Panc1 (cell line): ENCODE data around the gene PITX1. TPM values are rescaled to one million over a fixed set of nuclear protein-coding genes. Genes with fewer than 3 reads are reported as not detected.

Experiments used
- ATAC-seq: fragments of 200-7000 bp; cut with Tn5 transposase; 2 replicates; pipeline ENCODE4 v1.9.1; 2020; ENCODE audit warnings: mild to moderate bottlenecking, moderate library complexity
- BruUV-seq: library from RNA; stranded (reverse); fragments of 400-500 nt; replicated peaks from 2 replicates; lab custom pipeline; 2021; lab: Mats Ljungman, UMichigan
- CTCF ChIA-PET: fragments of 300-600 bp; sonication (Branson Sonifier 250); formaldehyde crosslinking; loops from one replicate; lab custom pipeline; 2022; ENCODE audit warnings: antibody characterized with exemption; lab: Charles Lee
- POLR2A ChIA-PET: fragments of 300-600 bp; sonication (Branson Sonifier 250); formaldehyde crosslinking; loops from one replicate; lab custom pipeline; 2022; ENCODE audit warnings: antibody characterized with exemption; lab: Charles Lee
- DNase-seq: peaks from one replicate; pipeline ENCODE4 v3.0.0-alpha.2; 2010; ENCODE audit warnings: low read depth, low spot score
- H3K27ac ChIP-seq: 2 replicates; pipeline ENCODE4 v1.5.1; 2011; ENCODE audit warnings: mild to moderate bottlenecking, low read length, inconsistent platforms
- H3K27me3 ChIP-seq: fragments of 200-500 bp; sonication (Bioruptor generic); 2 replicates; pipeline ENCODE4 v1.6.0; 2014; ENCODE audit warnings: low read length, inconsistent platforms; ENCODE audit not compliant: control insufficient read depth, insufficient read depth
- H3K36me3 ChIP-seq: fragments of 200-500 bp; sonication (Bioruptor generic); 2 replicates; pipeline ENCODE4 v1.5.1; 2014; ENCODE audit warnings: inconsistent platforms, mild to moderate bottlenecking, low read length, moderate library complexity; ENCODE audit not compliant: control insufficient read depth, insufficient read depth
- H3K4me1 ChIP-seq: 2 replicates; pipeline ENCODE4 v1.5.1; 2011; ENCODE audit warnings: inconsistent platforms, mild to moderate bottlenecking, low read length, moderate library complexity; ENCODE audit not compliant: control insufficient read depth, insufficient read depth
- H3K4me3 ChIP-seq, 2 experiments: 2 replicates each; pipeline ENCODE4 v1.5.1; 2011 to 2012; ENCODE audit warnings: low read depth in 2 of 2, low read length in 2 of 2, mild to moderate bottlenecking in 2 of 2, inconsistent platforms in 1 of 2, moderate library complexity in 1 of 2
- H3K9me3 ChIP-seq: fragments of 200-500 bp; sonication (Bioruptor generic); 2 replicates; pipeline ENCODE4 v1.5.1; 2014; ENCODE audit warnings: low read depth, mild to moderate bottlenecking, inconsistent platforms, low read length, moderate library complexity; ENCODE audit not compliant: control insufficient read depth, insufficient read depth
- POLR2AphosphoS5 ChIP-seq: IDR thresholded peaks from 2 replicates; pipeline ENCODE4 v1.6.1; 2012; ENCODE audit warnings: mild to moderate bottlenecking, low read depth, low read length, moderate library complexity
- SIN3A ChIP-seq: IDR thresholded peaks from 2 replicates; pipeline ENCODE4 v1.6.1; 2012; ENCODE audit warnings: low read depth, mild to moderate bottlenecking, low read length, moderate library complexity, borderline replicate concordance; ENCODE audit not compliant: insufficient read depth
- TCF7L2 ChIP-seq: IDR thresholded peaks from 2 replicates; pipeline ENCODE4 v1.6.1; 2011; ENCODE audit warnings: mild to moderate bottlenecking, low read depth, low read length, inconsistent platforms
- in situ Hi-C: cut with HindIII; loops from 2 replicates; pipeline ENCODE4 v1.10.0; 2016; ENCODE audit warnings: low sequenced_read_pairs, low pct_unique_long_range_greater_than_20kb
- intact Hi-C: fragments of 100-400 bp; cut with micrococcal nuclease; formaldehyde crosslinking; loops from one replicate; pipeline ENCODE4 v1.10.0; 2022; ENCODE audit not compliant: unreplicated experiment
- total RNA-seq: library from RNA; stranded (reverse); gene quantifications from one replicate; pipeline ENCODE4 v1.2.1, GENCODE V29; 2021; ENCODE audit not compliant: unreplicated experiment
- TF ChIP-seq, protein P1 (sequence below): fragments of 450-650 bp; IDR thresholded peaks from 2 replicates; pipeline ENCODE4 v1.5.1; 2017; ENCODE audit warnings: mild to moderate bottlenecking
- TF ChIP-seq, protein P2 (sequence below), 2 experiments: IDR thresholded peaks; 2 replicates each; pipeline ENCODE4 v1.6.1; 2011 to 2012; ENCODE audit warnings: low read depth in 2 of 2, control low read depth in 1 of 2, low read length in 1 of 2, mild to moderate bottlenecking in 1 of 2, moderate library complexity in 1 of 2; ENCODE audit not compliant: insufficient read depth in 1 of 2

Gene PITX1
- total RNA-seq, 1 experiment from 2014 or later, result 41.5 TPM

DNA sequence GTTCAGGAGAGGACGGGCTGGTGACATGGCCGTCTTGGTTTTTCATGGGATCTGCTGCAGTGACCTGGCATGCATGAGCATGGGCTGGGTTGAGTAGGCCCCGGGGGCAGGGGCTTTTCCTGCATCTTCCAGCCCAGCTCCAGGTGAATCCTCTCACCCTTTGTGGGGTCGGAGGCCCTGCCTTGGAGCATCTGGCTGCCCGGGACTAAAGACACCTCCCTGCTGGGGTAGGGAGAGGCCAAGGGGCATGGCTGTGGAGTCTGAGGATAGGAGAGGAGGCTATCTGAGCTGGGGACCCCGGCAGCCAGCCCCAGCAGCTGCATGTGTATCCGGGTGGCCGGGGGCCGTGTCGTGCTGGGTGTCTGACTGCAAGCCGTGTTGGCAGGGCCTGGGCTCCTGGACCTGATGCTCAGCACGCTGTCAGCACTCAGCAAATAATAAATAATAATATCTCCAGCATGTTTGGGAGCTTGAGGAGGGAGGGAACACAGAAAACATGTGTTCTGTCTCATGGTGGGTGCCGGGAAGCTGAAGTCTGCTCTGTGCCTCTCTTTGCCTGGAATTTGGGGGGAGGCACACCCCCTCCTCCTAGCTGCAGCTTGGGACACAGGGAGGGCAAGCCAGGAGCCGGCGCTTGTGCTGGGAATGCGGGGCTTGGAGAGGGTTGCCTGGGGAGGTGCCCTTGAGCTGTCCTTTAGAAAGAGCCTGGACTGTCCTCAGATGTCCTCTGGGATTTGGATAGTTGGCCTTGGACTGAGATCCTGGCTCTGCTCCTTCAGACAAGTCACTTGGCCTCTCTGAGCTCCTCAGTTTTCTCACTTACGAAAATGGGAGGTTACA is 28.4 kb upstream of the PITX1 start:
- H3K27me3 ChIP-seq, result no peaks in the 10 kb centered on the region
- BruUV-seq, result no TSS peak
- ATAC-seq (no peak), DNase-seq (no peak)
- H3K4me1 ChIP-seq, result peaks cover 2% of the 10 kb centered on the region
- in situ Hi-C loops (no loop called here), intact Hi-C loops (no loop called here)
- no peak overlapping the region for H3K27ac ChIP-seq
- no peak for TF ChIP-seq TCF7L2
- no peak for TF ChIP-seq SIN3A
- TF ChIP-seq POLR2AphosphoS5, result no peak
- TF ChIP-seq, protein P1, sequence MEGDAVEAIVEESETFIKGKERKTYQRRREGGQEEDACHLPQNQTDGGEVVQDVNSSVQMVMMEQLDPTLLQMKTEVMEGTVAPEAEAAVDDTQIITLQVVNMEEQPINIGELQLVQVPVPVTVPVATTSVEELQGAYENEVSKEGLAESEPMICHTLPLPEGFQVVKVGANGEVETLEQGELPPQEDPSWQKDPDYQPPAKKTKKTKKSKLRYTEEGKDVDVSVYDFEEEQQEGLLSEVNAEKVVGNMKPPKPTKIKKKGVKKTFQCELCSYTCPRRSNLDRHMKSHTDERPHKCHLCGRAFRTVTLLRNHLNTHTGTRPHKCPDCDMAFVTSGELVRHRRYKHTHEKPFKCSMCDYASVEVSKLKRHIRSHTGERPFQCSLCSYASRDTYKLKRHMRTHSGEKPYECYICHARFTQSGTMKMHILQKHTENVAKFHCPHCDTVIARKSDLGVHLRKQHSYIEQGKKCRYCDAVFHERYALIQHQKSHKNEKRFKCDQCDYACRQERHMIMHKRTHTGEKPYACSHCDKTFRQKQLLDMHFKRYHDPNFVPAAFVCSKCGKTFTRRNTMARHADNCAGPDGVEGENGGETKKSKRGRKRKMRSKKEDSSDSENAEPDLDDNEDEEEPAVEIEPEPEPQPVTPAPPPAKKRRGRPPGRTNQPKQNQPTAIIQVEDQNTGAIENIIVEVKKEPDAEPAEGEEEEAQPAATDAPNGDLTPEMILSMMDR, result no peak
- TF ChIP-seq, protein P2, sequence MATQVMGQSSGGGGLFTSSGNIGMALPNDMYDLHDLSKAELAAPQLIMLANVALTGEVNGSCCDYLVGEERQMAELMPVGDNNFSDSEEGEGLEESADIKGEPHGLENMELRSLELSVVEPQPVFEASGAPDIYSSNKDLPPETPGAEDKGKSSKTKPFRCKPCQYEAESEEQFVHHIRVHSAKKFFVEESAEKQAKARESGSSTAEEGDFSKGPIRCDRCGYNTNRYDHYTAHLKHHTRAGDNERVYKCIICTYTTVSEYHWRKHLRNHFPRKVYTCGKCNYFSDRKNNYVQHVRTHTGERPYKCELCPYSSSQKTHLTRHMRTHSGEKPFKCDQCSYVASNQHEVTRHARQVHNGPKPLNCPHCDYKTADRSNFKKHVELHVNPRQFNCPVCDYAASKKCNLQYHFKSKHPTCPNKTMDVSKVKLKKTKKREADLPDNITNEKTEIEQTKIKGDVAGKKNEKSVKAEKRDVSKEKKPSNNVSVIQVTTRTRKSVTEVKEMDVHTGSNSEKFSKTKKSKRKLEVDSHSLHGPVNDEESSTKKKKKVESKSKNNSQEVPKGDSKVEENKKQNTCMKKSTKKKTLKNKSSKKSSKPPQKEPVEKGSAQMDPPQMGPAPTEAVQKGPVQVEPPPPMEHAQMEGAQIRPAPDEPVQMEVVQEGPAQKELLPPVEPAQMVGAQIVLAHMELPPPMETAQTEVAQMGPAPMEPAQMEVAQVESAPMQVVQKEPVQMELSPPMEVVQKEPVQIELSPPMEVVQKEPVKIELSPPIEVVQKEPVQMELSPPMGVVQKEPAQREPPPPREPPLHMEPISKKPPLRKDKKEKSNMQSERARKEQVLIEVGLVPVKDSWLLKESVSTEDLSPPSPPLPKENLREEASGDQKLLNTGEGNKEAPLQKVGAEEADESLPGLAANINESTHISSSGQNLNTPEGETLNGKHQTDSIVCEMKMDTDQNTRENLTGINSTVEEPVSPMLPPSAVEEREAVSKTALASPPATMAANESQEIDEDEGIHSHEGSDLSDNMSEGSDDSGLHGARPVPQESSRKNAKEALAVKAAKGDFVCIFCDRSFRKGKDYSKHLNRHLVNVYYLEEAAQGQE (IDR thresholded peaks at IDR 0.05; ENCODE audit: insufficient read depth in 1 of 2, low read depth in 2 of 2, low read length in 1 of 2), result no peak
- H3K9me3 ChIP-seq, result no peaks in the 10 kb centered on the region
- POLR2A ChIA-PET, result no interaction called here
- no peak overlapping the region for H3K4me3 ChIP-seq
- CTCF ChIA-PET, result interaction anchor here (0.6 kb wide), 1 partner anchor 120 kb away, joined by 3 read pairs; no protein-coding TSS in a partner anchor
- H3K36me3 ChIP-seq, result no peaks in the 10 kb centered on the region

DNA sequence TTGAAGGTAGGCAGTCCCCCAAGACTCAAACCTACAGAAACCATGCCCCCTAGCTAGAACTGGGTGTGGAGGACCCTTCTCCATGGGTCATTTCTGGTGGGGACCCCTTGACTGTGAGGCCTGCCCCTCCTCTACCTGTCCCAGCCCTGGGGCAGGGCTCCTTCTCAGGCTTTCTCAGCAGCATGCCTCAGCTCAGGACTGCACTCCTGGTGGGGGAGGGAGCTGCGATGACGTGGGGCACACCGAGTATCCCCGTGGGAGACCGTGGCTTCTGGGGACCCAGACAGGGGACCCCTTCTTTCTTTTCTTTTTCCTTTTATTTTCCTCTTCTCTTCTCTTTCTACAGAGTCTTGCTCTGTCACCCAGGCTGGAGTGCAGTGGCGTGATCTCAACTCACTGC is 27.0 kb upstream of the PITX1 start:
- ATAC-seq (no peak), DNase-seq (no peak)
- no TSS peak for BruUV-seq
- TF ChIP-seq SIN3A (no peak), TCF7L2 (no peak), POLR2AphosphoS5 (no peak)
- TF ChIP-seq, protein P2 (IDR thresholded peaks at IDR 0.05; ENCODE audit: insufficient read depth in 1 of 2, low read depth in 2 of 2, low read length in 1 of 2), result no peak
- TF ChIP-seq, protein P1, result no peak
- in situ Hi-C loops (no loop called here), intact Hi-C loops (no loop called here)
- peaks cover 2% of the 10 kb centered on the region; the same call in 1 of the 2 replicates for H3K4me1 ChIP-seq
- H3K4me3 ChIP-seq, result no peak overlapping the region
- no peaks in the 10 kb centered on the region for H3K36me3 ChIP-seq
- CTCF ChIA-PET, result interaction anchor here (0.6 kb wide), 1 partner anchor 252 kb away, joined by 3 read pairs; no protein-coding TSS in a partner anchor
- H3K27ac ChIP-seq, result no peak overlapping the region
- no peaks in the 10 kb centered on the region for H3K9me3 ChIP-seq
- POLR2A ChIA-PET, result no interaction called here
- no peaks in the 10 kb centered on the region for H3K27me3 ChIP-seq
